Peyer's patch (tissue), 4 donors: ENCODE measurements around the gene DNALI1.

Experiments used
- CTCF ChIP-seq, 6 experiments: fragments of 450-650 bp in 4 of 6; fragments of 200-600 bp in 2 of 6; sonication (generic) in 1 of 6; IDR thresholded peaks; one replicate each; pipeline ENCODE4 v1.5.1; 2017 to 2019; ENCODE audit warnings: antibody characterized with exemption in 6 of 6, mild to moderate bottlenecking in 3 of 6, moderate library complexity in 1 of 6
- POLR2A ChIP-seq, 2 donors: fragments of 450-650 bp; IDR thresholded peaks; one replicate each; pipeline ENCODE4 v1.5.1; 2017; ENCODE audit warnings: antibody characterized with exemption in 2 of 2, mild to moderate bottlenecking in 2 of 2, moderate library complexity in 2 of 2

GRCh38 chr1:37537378-37537777, 19.4 kb upstream of the DNALI1 start:
- TF ChIP-seq CTCF (IDR thresholded peaks at IDR 0.05) (no peak), POLR2A (IDR thresholded peaks at IDR 0.05) (no peak)
